ENCODE measurements around the gene ZNF638.

DNA sequence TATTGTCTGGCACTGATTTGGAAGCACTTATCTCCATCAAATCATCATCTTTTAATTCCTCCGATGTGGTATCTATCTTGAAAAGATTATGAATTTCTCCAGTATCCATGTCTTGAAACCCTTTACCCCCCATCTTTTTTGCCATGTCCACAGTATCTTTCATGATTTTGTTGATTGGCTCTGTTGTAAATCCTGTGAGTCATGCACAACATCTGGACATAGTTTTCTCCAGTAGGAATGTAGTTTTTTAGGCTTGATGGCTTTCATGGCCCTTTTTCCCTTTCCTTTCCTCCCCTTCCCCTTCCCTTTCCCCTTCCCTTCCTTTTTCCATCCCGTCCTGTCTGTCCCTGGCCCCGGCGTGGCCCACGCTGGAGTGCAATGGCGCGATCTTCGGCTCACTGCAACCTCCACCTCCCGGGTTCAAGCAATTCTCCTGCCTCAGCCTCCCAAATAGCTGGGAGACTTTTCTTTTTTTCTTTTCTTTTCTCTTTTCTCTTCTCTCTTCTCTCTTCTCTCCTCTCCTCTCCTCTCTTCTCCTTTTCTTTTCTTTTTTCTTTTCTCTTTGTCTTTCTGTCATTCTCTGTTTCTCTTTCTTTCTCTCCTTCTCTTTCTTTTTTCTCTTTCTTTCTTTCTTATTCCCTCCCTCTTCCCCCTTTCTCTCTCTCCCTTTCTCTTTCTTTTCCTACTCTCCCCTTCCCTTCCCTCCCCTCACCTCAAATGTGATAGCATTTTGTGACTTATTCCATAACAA is 18.4 kb upstream of the ZNF638 start:
- TF ChIP-seq, protein P1, sequence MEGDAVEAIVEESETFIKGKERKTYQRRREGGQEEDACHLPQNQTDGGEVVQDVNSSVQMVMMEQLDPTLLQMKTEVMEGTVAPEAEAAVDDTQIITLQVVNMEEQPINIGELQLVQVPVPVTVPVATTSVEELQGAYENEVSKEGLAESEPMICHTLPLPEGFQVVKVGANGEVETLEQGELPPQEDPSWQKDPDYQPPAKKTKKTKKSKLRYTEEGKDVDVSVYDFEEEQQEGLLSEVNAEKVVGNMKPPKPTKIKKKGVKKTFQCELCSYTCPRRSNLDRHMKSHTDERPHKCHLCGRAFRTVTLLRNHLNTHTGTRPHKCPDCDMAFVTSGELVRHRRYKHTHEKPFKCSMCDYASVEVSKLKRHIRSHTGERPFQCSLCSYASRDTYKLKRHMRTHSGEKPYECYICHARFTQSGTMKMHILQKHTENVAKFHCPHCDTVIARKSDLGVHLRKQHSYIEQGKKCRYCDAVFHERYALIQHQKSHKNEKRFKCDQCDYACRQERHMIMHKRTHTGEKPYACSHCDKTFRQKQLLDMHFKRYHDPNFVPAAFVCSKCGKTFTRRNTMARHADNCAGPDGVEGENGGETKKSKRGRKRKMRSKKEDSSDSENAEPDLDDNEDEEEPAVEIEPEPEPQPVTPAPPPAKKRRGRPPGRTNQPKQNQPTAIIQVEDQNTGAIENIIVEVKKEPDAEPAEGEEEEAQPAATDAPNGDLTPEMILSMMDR (IDR thresholded peaks at IDR 0.05; ENCODE audit: low read length), result no peak
- TF ChIP-seq EZH2 (IDR thresholded peaks at IDR 0.05; ENCODE audit: borderline replicate concordance, low read length), result no peak

Data from OCI-LY1 (cell line).